HG03064 (cell line): ENCODE measurements around the gene SHC2.

ENCODE experiments used
- ATAC-seq: cut with Tn5 transposase; IDR thresholded peaks from one replicate; pipeline ENCODE4 v1.9.1; 2021; ENCODE audit warnings: low read depth; ENCODE audit not compliant: unreplicated experiment

The SHC2 gene

DNA sequence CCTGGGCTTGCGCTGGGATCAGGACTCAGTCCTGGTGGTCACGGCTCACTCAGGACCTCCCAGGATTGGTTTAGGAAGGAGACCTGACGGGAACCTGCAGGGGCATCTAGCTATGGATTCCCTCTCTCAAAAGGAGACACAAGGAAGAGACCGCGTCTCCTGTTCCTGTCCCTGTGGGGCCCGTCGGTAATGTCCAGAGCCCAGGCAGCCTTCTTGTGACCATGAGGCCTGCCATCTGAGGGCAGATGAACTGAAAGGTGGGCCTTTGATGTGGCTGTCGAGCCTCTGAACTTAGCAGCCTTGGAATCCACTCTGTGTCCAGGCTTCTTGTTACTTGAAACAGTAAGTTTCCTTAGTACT is 84.7 kb downstream of the SHC2 start:
- no peak for ATAC-seq

DNA sequence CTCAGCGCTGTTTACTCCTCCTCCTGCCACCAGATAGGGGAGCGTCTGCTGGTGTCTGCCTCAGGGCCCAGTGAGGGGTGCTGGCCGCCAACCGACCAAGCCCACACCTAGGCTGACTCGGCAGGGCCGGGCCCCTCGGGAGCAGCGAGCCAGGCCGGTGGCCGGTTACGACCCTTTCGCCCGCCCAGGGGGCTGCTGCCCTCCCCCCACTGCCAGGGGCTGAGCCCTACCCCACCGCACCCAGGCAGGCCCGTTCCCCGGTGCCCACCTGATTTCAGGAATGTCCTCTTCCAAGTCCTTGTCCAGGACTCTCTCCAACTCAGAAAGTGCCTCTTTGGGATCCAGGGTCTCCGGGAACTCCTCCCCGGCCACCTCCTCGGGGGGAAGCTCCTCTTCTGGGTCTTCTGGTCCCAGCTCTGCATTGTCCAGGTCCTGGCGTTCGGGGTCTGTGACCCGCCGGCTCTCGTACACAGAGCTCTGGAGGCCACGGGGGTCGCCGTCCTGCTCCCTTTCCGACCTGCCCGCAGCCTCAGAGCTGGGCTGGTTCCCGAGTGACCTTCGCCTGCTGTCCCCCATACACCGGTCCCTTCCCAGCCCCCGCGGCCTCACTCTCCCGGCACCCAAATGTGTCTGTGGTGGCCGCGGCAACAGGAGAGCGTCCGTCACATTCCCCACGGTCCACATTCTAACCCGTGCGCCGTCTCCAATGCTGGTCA is 85.3 kb downstream of the SHC2 start:
- no peak for ATAC-seq

DNA sequence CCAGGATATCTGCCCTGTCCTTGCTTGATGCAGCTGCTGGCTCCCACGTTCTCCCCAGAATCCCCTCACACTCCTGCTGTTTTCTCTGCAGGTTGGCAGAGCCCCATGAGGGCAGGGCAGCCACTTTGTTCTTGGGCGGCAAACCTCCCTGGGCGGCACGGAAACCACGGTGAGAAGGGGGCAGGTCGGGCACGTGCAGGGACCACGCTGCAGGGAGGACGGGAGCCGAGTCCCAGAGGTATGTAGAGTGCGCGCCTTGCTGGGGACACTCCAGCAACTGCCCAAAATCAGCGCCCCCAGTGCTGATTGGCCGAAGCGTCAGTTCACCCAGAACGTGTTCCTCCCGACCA is 86.0 kb downstream of the SHC2 start:
- no peak for ATAC-seq

DNA sequence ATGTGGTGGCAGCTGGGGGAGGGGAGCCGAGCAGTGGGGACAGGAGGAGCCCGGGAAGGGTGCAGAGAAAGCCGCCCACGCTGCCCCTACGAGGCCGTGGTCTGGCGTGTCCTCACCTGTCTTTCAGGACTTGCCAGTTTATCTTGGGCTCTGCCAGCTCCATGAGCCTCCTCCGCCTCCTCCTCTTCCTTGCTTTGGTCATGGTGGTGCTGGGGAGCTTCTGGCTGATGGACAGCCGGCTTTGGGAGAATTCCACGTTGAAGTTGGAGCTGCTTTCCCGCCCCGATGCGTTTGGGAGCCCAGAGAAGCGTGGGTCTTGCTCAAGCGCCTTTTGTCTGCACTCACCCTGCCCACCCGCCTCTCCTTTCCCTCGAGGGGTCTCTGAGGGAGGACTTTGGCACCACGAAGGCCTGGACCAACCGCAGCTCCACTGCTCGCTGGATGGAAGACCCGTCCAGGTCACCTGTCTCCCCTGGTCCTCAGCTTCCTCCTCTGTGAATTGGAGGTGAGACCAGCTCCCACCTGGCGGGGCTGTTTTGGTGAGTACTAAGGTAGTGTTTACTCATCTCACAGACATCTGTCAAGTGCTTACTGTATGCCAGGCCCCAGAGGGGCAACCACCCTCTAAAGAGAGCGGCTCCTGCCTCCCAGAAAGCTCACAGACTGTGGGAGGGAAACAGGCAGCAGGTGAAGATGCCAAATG is 86.5 kb downstream of the SHC2 start:
- no peak for ATAC-seq

DNA sequence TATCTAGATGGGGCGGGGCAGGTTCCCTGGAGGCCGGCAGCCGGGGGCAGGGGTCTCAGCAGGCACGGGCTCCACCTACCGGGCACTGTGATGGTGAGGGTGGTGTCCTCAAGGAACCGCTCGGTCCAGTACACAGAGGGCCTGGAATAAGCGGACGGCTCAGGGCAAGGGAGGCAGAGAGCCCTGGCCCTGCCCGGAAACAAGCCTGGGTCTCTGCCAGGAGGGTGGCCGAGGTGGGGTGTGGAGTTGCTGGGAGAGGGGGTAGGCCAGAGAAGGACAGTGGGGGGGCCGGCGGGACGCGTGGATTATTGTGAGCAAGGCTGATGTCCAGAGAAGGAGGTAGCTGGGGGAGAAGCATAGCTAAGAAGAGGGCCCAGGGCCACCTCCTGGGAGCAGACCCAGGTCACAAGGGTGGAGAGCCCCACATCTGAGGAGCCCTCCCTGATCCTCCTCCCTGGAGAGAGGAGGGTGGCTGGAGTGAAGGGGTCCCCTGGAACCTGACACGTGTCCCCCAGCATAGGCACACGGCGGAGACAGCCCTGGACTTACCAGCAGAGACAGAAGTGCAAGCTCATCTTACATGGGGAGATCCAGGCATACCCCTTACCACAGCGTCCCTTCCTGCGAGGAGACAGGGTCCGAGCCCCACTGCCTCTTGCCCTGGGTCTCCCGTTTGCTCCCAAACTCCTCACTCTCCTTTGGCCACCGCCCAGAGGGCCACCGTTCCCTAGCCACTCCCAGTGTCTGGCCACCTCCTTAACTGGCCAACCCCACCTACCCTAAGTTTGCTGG is 87.2 kb downstream of the SHC2 start:
- ATAC-seq = no peak

DNA sequence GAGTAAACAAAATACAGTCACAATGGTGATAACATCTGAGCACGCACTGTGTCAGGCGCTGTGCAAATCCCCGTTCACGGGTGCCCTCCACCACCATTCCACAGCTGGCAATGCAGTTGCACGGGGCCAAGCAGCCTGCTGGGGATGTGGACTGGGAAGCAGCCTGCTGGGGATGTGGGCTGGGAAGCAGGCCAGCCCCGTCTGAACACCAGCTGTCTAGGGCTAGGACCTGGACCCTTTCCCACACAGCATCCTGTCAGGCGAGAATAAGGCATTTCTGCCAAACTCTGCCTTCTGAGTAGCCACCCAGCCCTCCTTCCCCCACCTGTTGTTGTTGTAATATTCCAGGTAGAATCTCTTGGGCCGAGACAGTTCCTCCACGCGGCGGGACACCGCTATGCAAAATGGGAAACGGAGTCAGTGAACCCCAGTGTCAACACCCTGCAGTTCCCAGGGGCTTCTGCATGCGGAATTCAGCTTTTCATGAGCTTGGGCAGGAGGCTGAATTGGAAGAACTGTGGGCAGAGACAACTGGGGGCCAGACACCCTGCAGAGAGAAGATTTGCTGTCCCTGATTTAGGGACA is 88.4 kb downstream of the SHC2 start:
- no peak for ATAC-seq

DNA sequence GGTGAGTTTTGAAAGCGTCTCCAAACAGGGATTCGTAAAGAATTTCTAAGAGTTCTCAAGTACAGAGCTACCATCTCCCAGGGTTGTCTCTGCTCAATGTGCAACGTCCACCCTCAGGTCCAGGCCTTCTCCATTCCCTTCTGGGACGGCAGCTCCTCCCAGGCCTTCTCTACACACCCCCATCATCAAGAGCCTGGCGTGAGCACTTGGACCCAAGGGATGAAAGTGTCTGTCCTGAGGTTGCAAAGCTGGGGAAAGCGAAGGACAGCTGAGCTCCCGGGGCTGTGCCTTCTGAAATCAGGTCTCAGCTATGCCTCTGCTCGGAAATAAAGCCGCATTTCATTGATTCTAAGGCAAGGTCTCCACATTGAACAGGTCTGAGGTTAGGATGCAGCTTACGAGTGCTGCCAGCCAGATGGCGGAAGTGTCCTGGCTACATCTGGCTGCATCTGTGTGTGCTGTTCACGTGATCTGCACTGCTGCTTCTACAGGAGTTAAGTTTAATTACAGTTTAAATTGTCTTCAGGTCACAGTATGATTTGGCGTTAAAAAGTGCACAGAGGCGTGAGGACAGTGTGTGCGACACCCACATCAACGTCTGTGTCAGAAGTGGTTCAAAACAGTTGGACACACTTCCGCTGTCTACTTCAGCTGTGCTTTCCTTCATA is 89.2 kb downstream of the SHC2 start:
- no peak for ATAC-seq

DNA sequence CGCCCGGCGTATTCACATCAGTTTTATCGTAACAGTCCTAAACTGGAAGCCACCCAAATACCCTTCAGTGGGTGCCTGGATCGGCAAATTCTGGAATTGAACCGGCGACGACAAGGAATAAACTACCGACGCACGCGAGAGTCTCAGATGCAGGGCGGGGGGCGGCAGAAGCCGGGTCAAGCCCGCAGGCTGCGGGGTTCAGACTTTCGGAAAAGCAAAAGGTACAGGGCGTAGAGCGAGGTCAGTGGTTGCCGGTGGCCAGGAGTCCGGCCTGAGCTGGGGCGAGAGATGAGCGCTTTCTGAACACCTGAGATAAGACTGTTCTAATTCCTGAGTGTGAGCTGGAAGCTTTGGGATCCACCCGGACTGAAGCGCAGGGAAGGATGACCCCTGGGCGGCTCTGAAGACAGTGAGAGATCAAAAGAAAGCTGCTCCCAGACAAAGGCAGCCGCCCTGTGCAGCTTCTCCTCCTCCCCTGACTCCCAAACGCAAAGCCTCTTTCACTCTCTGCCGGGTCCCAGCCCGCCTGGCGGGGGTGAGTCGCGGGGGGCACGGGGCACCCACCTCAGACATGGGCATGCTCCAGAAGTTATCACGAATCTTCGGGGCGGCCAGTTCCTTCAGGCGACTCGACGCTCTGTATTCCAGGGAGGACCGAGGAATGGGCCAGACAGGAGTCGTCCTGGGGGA is 90.0 kb downstream of the SHC2 start:
- no peak for ATAC-seq

DNA sequence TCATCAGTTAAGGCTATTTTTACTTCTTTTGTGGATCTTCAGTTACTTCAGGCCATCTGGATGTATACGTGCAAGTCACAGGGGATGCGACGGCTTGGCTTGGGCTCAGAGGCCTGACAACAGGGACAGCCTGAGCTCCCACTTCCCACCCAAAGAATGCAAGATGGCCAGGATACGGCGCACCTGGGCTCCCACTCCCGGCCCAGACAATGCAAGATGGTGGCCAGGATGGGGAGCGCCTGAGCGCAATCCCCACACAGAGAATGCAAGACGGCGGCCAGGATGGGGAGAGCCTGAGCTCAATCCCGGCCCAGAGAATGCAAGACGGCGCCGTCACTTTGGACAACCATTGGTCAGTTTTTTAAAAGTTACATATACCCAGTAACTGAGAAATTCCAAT is 91.0 kb downstream of the SHC2 start:
- no peak for ATAC-seq

DNA sequence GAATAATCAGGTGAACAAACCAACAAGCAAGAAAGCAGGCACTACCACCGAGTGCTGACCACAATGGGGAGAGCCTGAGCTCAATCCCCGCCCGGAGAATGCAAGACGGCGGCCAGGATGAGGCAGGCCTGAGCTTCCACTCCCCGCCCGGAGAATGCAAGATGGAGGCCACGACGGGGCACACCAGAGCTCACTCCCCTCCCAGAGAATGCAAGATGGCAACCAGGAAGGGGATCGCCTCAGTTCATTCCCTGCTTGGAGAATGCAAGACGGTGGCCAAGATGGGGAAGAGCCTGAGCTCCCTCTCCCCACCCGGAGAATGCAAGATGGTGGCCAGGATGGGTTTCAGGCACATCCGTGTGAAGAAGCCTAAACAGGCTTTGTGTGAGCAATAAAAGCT is 91.6 kb downstream of the SHC2 start:
- ATAC-seq = no peak

DNA sequence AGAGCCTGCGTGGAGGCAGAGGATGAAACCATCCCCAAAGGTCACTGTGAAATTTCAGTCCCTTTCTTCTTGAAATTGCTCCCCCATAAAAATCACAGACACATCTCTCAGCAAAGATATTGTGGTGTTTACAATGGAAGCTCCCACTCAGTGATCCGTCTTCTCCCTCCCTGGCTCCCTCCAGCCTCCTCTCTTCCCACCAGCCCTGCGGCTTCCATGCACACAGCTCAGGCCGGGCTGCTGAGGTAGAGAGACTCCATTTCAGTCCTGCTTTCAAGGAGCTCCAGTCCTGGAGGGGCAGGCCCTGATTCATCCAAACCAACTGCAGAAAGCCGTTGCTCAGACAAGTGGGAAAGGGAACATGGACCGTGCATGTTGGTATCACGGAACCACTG is 92.2 kb downstream of the SHC2 start:
- no peak for ATAC-seq

DNA sequence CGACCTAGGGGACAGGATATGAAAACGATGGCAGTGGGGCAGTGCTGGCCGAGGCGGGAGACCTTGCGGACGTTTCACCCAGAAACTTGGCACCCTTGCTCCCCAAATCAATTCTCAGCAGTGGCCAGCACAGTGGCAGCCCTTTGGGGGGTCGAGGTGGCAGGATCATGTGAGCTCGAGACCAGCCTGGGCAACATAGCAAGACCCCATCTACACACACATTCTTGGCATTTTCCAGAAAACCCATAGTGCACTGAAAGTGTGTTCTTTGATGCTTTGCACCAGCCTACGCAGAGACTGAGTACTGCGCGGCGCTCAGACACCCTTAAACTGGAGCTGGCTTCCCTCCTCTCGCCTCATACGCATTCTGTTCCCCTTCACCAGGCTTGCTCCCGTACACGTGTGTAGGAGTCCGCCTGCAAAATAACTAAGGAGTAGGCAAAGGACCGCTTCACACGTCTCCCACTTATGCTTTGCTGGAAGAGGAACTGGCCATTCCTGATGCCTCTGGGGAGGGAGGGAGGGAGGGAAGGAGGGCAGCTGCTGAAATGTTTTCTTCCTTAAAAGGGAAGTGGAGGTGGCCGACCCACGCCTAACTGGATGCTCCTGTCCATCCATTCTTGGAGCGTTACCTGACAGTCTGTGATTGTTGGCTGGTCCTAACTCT is 92.7 kb downstream of the SHC2 start:
- ATAC-seq = no peak

DNA sequence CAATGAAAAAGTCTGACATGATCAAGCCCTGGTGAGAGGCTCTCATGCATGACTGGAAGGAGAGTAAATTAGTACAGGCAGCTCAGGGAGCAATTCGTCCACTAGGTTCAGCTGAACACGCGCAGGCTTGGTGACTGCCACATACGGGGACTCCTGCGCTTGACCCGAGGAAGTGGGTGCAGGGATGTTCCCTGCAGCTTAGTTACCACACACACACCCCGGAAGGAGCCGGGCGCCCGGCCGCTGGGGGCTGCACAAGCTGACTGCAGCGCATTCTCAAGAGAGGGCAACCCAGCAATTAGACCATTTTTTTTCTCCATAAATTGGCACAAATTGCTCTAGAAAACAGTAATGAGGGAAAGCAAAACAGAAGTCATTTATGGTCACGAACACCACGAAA is 93.3 kb downstream of the SHC2 start:
- no peak for ATAC-seq

DNA sequence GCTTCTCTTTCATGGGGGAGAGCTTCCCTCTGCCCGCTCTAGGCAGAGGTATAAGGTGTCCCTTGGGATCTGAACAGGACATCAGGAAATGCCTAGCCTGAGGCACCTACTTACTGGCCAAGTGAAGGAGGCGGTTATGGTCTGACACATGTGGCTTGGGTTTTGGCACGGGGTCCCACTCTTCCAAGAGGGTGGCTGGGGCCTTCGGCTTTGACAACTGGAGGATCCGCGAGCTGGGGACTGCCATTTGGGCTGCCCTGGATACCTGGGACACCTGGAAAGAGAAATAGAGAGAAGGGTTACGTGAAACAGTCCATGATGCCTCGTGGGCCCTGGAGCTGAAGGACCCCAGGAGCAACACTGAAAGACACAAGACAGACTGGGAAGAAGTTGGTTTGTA is 93.9 kb downstream of the SHC2 start:
- ATAC-seq = no peak
